ENCODE measurements around the gene MAP3K10.

Gene MAP3K10

DNA sequence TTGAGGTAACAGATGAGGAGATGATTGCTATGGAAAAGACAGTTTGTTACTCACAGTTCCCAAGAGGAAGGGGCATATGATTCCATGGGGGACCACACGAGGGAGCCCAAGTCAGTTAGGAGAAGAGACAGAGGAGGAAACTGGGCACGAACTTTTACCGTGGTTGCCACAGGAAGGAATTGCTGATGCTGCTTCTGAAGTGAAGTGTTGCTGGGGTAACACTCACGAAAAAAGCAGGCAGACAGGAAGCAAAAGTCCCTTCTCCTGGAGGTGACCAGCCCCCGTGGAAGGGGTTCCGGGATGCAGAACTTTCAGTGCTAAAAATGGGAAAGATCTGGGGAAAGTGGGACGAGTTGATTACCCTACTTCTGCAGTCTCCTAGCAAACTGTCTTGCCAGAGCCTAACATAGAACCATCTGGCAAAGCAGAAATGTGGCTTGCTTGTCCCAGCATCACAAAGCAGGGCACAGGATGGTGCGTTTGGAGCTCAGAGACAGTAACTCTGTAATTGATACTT lies 35.4 kb upstream of the MAP3K10 start (continued):
- TF ChIP-seq, protein P1, sequence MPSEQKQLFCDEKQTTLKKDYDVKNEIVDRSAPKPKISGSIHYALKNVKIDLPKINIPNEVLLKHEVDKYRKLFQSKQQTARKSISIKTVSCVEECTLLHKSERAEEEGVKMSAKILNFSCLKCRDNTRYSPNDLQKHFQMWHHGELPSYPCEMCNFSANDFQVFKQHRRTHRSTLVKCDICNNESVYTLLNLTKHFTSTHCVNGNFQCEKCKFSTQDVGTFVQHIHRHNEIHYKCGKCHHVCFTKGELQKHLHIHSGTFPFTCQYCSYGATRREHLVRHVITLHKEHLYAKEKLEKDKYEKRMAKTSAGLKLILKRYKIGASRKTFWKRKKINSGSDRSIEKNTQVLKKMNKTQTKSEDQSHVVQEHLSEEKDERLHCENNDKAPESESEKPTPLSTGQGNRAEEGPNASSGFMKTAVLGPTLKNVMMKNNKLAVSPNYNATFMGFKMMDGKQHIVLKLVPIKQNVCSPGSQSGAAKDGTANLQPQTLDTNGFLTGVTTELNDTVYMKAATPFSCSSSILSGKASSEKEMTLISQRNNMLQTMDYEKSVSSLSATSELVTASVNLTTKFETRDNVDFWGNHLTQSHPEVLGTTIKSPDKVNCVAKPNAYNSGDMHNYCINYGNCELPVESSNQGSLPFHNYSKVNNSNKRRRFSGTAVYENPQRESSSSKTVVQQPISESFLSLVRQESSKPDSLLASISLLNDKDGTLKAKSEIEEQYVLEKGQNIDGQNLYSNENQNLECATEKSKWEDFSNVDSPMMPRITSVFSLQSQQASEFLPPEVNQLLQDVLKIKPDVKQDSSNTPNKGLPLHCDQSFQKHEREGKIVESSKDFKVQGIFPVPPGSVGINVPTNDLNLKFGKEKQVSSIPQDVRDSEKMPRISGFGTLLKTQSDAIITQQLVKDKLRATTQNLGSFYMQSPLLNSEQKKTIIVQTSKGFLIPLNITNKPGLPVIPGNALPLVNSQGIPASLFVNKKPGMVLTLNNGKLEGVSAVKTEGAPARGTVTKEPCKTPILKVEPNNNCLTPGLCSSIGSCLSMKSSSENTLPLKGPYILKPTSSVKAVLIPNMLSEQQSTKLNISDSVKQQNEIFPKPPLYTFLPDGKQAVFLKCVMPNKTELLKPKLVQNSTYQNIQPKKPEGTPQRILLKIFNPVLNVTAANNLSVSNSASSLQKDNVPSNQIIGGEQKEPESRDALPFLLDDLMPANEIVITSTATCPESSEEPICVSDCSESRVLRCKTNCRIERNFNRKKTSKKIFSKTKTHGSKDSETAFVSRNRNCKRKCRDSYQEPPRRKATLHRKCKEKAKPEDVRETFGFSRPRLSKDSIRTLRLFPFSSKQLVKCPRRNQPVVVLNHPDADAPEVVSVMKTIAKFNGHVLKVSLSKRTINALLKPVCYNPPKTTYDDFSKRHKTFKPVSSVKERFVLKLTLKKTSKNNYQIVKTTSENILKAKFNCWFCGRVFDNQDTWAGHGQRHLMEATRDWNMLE (tag by site-specific recombination; conservative IDR thresholded peaks at IDR 0.05; ENCODE audit: low read depth), result peak; percentile 59; the same call in 1 of the 2 replicates
- TF ChIP-seq OVOL3 (tag by site-specific recombination; IDR thresholded peaks at IDR 0.05) (no peak), ZNF175 (tag by site-specific recombination; IDR thresholded peaks at IDR 0.05) (no peak), ZNF664 (tag by site-specific recombination; IDR thresholded peaks at IDR 0.05) (no peak), ZNF24 (tag by site-specific recombination; IDR thresholded peaks at IDR 0.05) (no peak), ZNF366 (tag by site-specific recombination; conservative IDR thresholded peaks at IDR 0.05) (no peak), ZNF600 (tag by site-specific recombination; IDR thresholded peaks at IDR 0.05) (0 out of 2 replicates have a peak, but pooled peaks have one; percentile 16), YY2 (tag by site-specific recombination; IDR thresholded peaks at IDR 0.05) (no peak), ZBTB48 (tag by site-specific recombination; IDR thresholded peaks at IDR 0.05) (no peak), HOXA7 (CRISPR knock-in tag; IDR thresholded peaks at IDR 0.05; ENCODE audit: borderline replicate concordance) (no peak), ZNF558 (tag by site-specific recombination; IDR thresholded peaks at IDR 0.05) (no peak), PRDM1 (tag by site-specific recombination; IDR thresholded peaks at IDR 0.05) (peak; percentile 64), ZNF621 (tag by site-specific recombination; IDR thresholded peaks at IDR 0.05) (no peak), ZSCAN16 (tag by site-specific recombination; IDR thresholded peaks at IDR 0.05) (no peak), ZNF112 (tag by site-specific recombination; IDR thresholded peaks at IDR 0.05) (no peak), ZNF704 (tag by site-specific recombination; IDR thresholded peaks at IDR 0.05) (no peak), ZNF670 (tag by site-specific recombination; IDR thresholded peaks at IDR 0.05; ENCODE audit: low read depth) (no peak), ZNF660 (tag by site-specific recombination; IDR thresholded peaks at IDR 0.05) (peak; percentile 61; the same call in 1 of the 2 replicates), ZNF416 (tag by site-specific recombination; IDR thresholded peaks at IDR 0.05) (no peak), ZFP3 (tag by site-specific recombination; IDR thresholded peaks at IDR 0.05; ENCODE audit: low read depth) (no peak), REPIN1 (tag by site-specific recombination; IDR thresholded peaks at IDR 0.05; ENCODE audit: low read depth) (no peak), OSR2 (tag by site-specific recombination; IDR thresholded peaks at IDR 0.05) (no peak), ZNF530 (tag by site-specific recombination; IDR thresholded peaks at IDR 0.05; ENCODE audit: low read depth) (no peak), GLIS2 (tag by site-specific recombination; IDR thresholded peaks at IDR 0.05) (no peak), TRIM28 (IDR thresholded peaks at IDR 0.05; ENCODE audit: borderline replicate concordance, low read length) (no peak), ZNF692 (tag by site-specific recombination; IDR thresholded peaks at IDR 0.05) (no peak), ZNF747 (tag by site-specific recombination; IDR thresholded peaks at IDR 0.05) (no peak)
- TF ChIP-seq, protein P2, sequence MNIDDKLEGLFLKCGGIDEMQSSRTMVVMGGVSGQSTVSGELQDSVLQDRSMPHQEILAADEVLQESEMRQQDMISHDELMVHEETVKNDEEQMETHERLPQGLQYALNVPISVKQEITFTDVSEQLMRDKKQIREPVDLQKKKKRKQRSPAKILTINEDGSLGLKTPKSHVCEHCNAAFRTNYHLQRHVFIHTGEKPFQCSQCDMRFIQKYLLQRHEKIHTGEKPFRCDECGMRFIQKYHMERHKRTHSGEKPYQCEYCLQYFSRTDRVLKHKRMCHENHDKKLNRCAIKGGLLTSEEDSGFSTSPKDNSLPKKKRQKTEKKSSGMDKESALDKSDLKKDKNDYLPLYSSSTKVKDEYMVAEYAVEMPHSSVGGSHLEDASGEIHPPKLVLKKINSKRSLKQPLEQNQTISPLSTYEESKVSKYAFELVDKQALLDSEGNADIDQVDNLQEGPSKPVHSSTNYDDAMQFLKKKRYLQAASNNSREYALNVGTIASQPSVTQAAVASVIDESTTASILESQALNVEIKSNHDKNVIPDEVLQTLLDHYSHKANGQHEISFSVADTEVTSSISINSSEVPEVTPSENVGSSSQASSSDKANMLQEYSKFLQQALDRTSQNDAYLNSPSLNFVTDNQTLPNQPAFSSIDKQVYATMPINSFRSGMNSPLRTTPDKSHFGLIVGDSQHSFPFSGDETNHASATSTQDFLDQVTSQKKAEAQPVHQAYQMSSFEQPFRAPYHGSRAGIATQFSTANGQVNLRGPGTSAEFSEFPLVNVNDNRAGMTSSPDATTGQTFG (tag by site-specific recombination; IDR thresholded peaks at IDR 0.05; ENCODE audit: borderline replicate concordance), result no peak
- TF ChIP-seq, protein P3, sequence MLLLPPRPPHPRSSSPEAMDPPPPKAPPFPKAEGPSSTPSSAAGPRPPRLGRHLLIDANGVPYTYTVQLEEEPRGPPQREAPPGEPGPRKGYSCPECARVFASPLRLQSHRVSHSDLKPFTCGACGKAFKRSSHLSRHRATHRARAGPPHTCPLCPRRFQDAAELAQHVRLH (tag by site-specific recombination; IDR thresholded peaks at IDR 0.05), result no peak
- TF ChIP-seq, protein P4, sequence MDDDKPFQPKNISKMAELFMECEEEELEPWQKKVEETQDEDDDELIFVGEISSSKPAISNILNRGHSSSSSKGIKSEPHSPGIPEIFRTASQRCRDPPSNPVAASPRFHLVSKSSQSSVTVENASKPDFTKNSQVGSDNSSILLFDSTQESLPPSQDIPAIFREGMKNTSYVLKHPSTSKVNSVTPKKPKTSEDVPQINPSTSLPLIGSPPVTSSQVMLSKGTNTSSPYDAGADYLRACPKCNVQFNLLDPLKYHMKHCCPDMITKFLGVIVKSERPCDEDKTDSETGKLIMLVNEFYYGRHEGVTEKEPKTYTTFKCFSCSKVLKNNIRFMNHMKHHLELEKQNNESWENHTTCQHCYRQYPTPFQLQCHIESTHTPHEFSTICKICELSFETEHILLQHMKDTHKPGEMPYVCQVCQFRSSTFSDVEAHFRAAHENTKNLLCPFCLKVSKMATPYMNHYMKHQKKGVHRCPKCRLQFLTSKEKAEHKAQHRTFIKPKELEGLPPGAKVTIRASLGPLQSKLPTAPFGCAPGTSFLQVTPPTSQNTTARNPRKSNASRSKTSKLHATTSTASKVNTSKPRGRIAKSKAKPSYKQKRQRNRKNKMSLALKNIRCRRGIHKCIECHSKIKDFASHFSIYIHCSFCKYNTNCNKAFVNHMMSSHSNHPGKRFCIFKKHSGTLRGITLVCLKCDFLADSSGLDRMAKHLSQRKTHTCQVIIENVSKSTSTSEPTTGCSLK (tag by site-specific recombination; IDR thresholded peaks at IDR 0.05), result no peak
